K562 (cell line): ENCODE data around the gene BCAS3. TPM values are rescaled to one million over a fixed set of nuclear protein-coding genes. Genes with fewer than 3 reads are reported as not detected.

Experiments
- ATAC-seq: fragments of 200-7000 bp; cut with Tn5 transposase; 3 replicates; pipeline ENCODE4 v1.9.1; 2020; ENCODE audit warnings: moderate library complexity
- BruUV-seq: library from RNA; stranded (reverse); fragments of 400-500 nt; replicated peaks from 2 replicates; lab custom pipeline; 2021; lab: Mats Ljungman, UMichigan
- CTCF ChIA-PET: fragments of 300-600 bp; formaldehyde crosslinking; extraction: SDS; loops from one replicate; lab custom pipeline; 2021; ENCODE audit warnings: low intra/inter-chr PET ratio; lab: Yijun Ruan, JAX
- POLR2A ChIA-PET: fragments of 300-600, 350-650 bp; sonication (Branson Sonifier 250); formaldehyde crosslinking; extraction: SDS; loops from one replicate; lab custom pipeline; 2021; ENCODE audit warnings: antibody characterized with exemption, inconsistent platforms; lab: Yijun Ruan, JAX
- DNase-seq, 4 experiments: peaks; one replicate each; pipeline versions ENCODE4 v3.0.0 to v3.0.0-alpha.2; 2011 to 2018; ENCODE audit warnings: low spot score in 3 of 4, mixed read lengths in 3 of 4; ENCODE audit errors: extremely low read depth in 1 of 4
- FAIRE-seq: peaks from 2 replicates; lab custom pipeline; 2011; peaks lifted over from hg19 to GRCh38; lab: Jason Lieb, UNC
- H2AFZ ChIP-seq: 2 replicates; pipeline ENCODE4 v1.6.0; 2011; ENCODE audit warnings: low read depth, low read length, control low read depth, inconsistent platforms
- H3K27ac ChIP-seq: fragments of 200-600 bp; 3 replicates; pipeline ENCODE4 v1.8.0; 2011; ENCODE audit warnings: low read depth, mild to moderate bottlenecking, control low read depth, inconsistent platforms, low read length, moderate library complexity, mixed read lengths; ENCODE audit errors: extremely low read depth
- H3K27me3 ChIP-seq, 2 experiments: fragments of 300-600 bp in 1 of 2; 2 replicates in 1 of 2; 3 replicates in 1 of 2; pipeline versions ENCODE4 v1.6.0 to v1.8.0; 2011; ENCODE audit warnings: inconsistent platforms in 2 of 2, low read length in 2 of 2, mild to moderate bottlenecking in 1 of 2, mixed read lengths in 1 of 2, moderate library complexity in 1 of 2; ENCODE audit not compliant: control insufficient read depth in 2 of 2, insufficient read depth in 2 of 2
- H3K36me3 ChIP-seq: fragments of 300-600 bp; 3 replicates; pipeline ENCODE4 v1.8.0; 2011; ENCODE audit warnings: mild to moderate bottlenecking, low read length, inconsistent platforms; ENCODE audit not compliant: control insufficient read depth, insufficient read depth
- H3K4me1 ChIP-seq, 2 experiments: fragments of 200-600 bp in 1 of 2; replicated peaks in 1 of 2; 2 replicates in 1 of 2; 3 replicates in 1 of 2; pipeline versions ENCODE4 v1.5.1 to v1.8.0; 2011; ENCODE audit warnings: inconsistent platforms in 2 of 2, low read length in 2 of 2, mild to moderate bottlenecking in 1 of 2, mixed read lengths in 1 of 2, moderate library complexity in 1 of 2; ENCODE audit not compliant: control insufficient read depth in 2 of 2, insufficient read depth in 2 of 2
- H3K4me2 ChIP-seq: 2 replicates; pipeline ENCODE4 v1.6.1; 2011; ENCODE audit warnings: low read length, control low read depth, inconsistent platforms, mixed read lengths; ENCODE audit not compliant: insufficient read depth
- H3K4me3 ChIP-seq: fragments of 200-600 bp; sonication (generic), shearing (Covaris generic); 2 replicates; pipeline ENCODE4 v1.5.1; 2016; ENCODE audit warnings: control low read depth, inconsistent platforms
- H3K79me2 ChIP-seq: fragments of 200-600 bp; 3 replicates; pipeline ENCODE4 v1.8.0; 2011; ENCODE audit warnings: low read length, inconsistent platforms; ENCODE audit not compliant: control insufficient read depth, insufficient read depth
- H3K9ac ChIP-seq, 2 experiments: 2 replicates each; pipeline versions ENCODE4 v1.6.0 to v1.6.1; 2011; ENCODE audit warnings: low read depth in 2 of 2, low read length in 2 of 2, control low read depth in 1 of 2, inconsistent platforms in 1 of 2, mild to moderate bottlenecking in 1 of 2, mixed read lengths in 1 of 2; ENCODE audit not compliant: insufficient read depth in 1 of 2
- H3K9me1 ChIP-seq: one replicate; pipeline ENCODE4 v1.6.0; 2011; ENCODE audit warnings: inconsistent platforms, mild to moderate bottlenecking, low read length, moderate library complexity; ENCODE audit not compliant: control insufficient read depth, insufficient read depth
- H3K9me3 ChIP-seq: replicated peaks from 2 replicates; pipeline ENCODE4 v1.5.1; 2011; ENCODE audit warnings: low read depth, low read length, inconsistent platforms; ENCODE audit not compliant: control insufficient read depth, insufficient read depth
- H4K20me1 ChIP-seq: replicated peaks from 2 replicates; pipeline ENCODE4 v1.6.1; 2011; ENCODE audit warnings: low read length, inconsistent platforms, mixed read lengths; ENCODE audit not compliant: control insufficient read depth, insufficient read depth
- BACH1 ChIP-seq: fragments of 200-800 bp; sonication (Bioruptor generic); IDR thresholded peaks from 2 replicates; pipeline ENCODE4 v1.6.1; 2016; ENCODE audit warnings: missing genetic modification characterization, missing compliant biosample characterization
- KLF13 ChIP-seq: fragments of 450-650 bp; IDR thresholded peaks from 2 replicates; pipeline ENCODE4 v1.6.1; 2016; ENCODE audit warnings: missing genetic modification characterization, low read depth, mild to moderate bottlenecking, missing compliant biosample characterization, moderate library complexity, borderline replicate concordance
- ZBTB11 ChIP-seq, 3 experiments: fragments of 200-800 bp in 1 of 3; fragments of 250-450 bp in 1 of 3; fragments of 450-650 bp in 1 of 3; sonication (Bioruptor Pico) in 1 of 3; sonication (Bioruptor generic) in 1 of 3; formaldehyde crosslinking in 1 of 3; IDR thresholded peaks; 2 replicates each; pipeline versions ENCODE4 v1.6.1 to v1.8.0; 2016 to 2022; ENCODE audit warnings: mild to moderate bottlenecking in 2 of 3, missing genetic modification characterization in 2 of 3, missing compliant biosample characterization in 1 of 3, moderate library complexity in 1 of 3
- ZNF121 ChIP-seq: sonication (generic); formaldehyde crosslinking; conservative IDR thresholded peaks from 2 replicates; pipeline ENCODE4 v1.8.0; 2022; ENCODE audit warnings: missing genetic modification reagents
- WGBS: fragments of 100-300 bp; shearing (Covaris generic); methylation state at CpG from one replicate; pipeline ENCODE4 v1.1.6; 2016; ENCODE audit warnings: low coverage, mixed read lengths; ENCODE audit not compliant: insufficient coverage; ENCODE audit errors: missing lambda C conversion rate; 5-methylcytosine and 5-hydroxymethylcytosine counted together
- in situ Hi-C: fragments of 300-500 bp; cut with MboI; formaldehyde crosslinking; loops from 4 replicates; pipeline ENCODE4 v1.15.0; 2018; ENCODE audit warnings: inconsistent platforms, mixed read lengths
- intact Hi-C: fragments of 100-400 bp; cut with micrococcal nuclease; formaldehyde crosslinking; loops from 2 replicates; pipeline ENCODE4 v1.14.2; 2022
- polyA plus RNA-seq, 8 experiments: library from polyadenylated mRNA; depleted of rRNA in 4 of 8; stranded (reverse) in 5 of 8; unstranded in 3 of 8; fragments of >200 nt; fragmentation: Nextera tagmentation in 2 of 8; fragmentation: Illumina TruSeq in 1 of 8; extraction: Ambion mirVana in 2 of 8; extraction: Trizol in 1 of 8; gene quantifications; 2 replicates each; pipeline versions ENCODE4 v1.2.1 to v1.2.3, GENCODE V29; 2011 to 2014; ENCODE audit warnings: inconsistent platforms in 1 of 8, missing spikeins in 1 of 8
- total RNA-seq, 7 experiments: library from RNA; depleted of rRNA in 6 of 7; stranded (reverse); fragments of >200 nt in 6 of 7; fragmentation: Illumina TruSeq in 2 of 7; extraction: Trizol in 2 of 7; gene quantifications; 2 replicates each; pipeline versions ENCODE4 v1.2.1 to v1.2.3, GENCODE V29; 2011 to 2021; ENCODE audit warnings: low replicate concordance in 1 of 7

Gene BCAS3
- total and polyA plus RNA-seq, 9 of the 15 experiments (the other 6 are each of a cell fraction or from before 2014, with no cell fraction given) = 1.9 to 5.5 (median 3.5) TPM

GRCh38 chr17:60767744-60768308, 90.2 kb downstream of the BCAS3 start:
- Histone ChIP-seq H4K20me1 (no peaks in the 10 kb centered on the region), H3K4me3 (no peak overlapping the region), H3K9me3 (no peaks in the 10 kb centered on the region), H3K36me3 (no peaks in the 10 kb centered on the region), H3K4me1 (no peaks in the 10 kb centered on the region; a peak in 1 of 5 replicates), H3K4me2 (no peak overlapping the region), H3K9ac (no peak overlapping the region), H3K79me2 (no peaks in the 10 kb centered on the region), H3K27me3 (no peaks in the 10 kb centered on the region), H3K27ac (no peak overlapping the region), H3K9me1 (no peaks in the 10 kb centered on the region)
- DNase-seq = no peak
- BruUV-seq = no TSS peak
- in situ Hi-C loops = no loop called here
- CTCF ChIA-PET = no interaction called here
- POLR2A ChIA-PET = interaction anchor here (0.6 kb wide), 1 partner anchor 25 kb away, joined by 3 read pairs; no protein-coding TSS in a partner anchor
- FAIRE-seq = no peak
- WGBS = 25% methylated on average over 4 of the region's 4 CpGs
- no peak for ATAC-seq
- intact Hi-C loops = no loop called here
- TF ChIP-seq ZBTB11 (CRISPR knock-in tag; IDR thresholded peaks at IDR 0.05) (peak in 1 of 3 experiments; percentile 70; a peak in 2 of 6 replicates), BACH1 (tag) (no peak), ZNF121 (CRISPR knock-in tag) (peak; percentile 73), KLF13 (no peak)
- TF ChIP-seq, all 486 proteins: peak for 2
- H2AFZ ChIP-seq = 0 out of 2 replicates have a peak overlapping the region, but pooled peaks have one; percentile 98
